ENCODE measurements around the gene PNISR. TPM values are rescaled to one million over a fixed set of nuclear protein-coding genes. Genes with fewer than 3 reads are reported as not detected.
"Not testable (repeated sequence)": the region's sequence is repeated elsewhere in the genome, so short reads cannot be mapped to it uniquely, and the experiment has no call there.

The PNISR gene
- 147 and 288 TPM in 2 replicates for total RNA-seq (2014; rRNA removed; shearing (Covaris generic); ENCODE audit: low replicate concordance)

GRCh38 chr6:99424761-99425646 lies at the start of gene PNISR:
TSS of gene PNISR (minus strand) at chr6:99425308. CDS start at chr6:99414659, 10,649 bp downstream.
- Histone ChIP-seq H3K27ac (ENCODE audit: low read length) (peak within 1 kb of the TSS; percentile 87), H3K27me3 (ENCODE audit: low read length) (no peaks in the 10 kb centered on the region), H3K4me1 (ENCODE audit: low read length) (peaks cover 63% of the 10 kb centered on the region), H3K9me2 (replicated peaks; ENCODE audit: insufficient read depth, low read length) (no peaks in the 10 kb centered on the region), H2AFZ (ENCODE audit: low read length) (peak within 1 kb of the TSS; percentile 77), H3K9ac (ENCODE audit: low read length) (peak within 1 kb of the TSS; percentile 87), H3K4me3 (ENCODE audit: low read length) (peak within 1 kb of the TSS; percentile 80), H4K20me1 (ENCODE audit: insufficient read depth, low read depth, low read length) (peaks cover 37% of the 10 kb centered on the region), H3K36me3 (ENCODE audit: insufficient read depth, low read length) (peaks cover 28% of the 10 kb centered on the region), H3K79me2 (ENCODE audit: low read length) (peaks cover 86% of the 10 kb centered on the region), H3K9me3 (ENCODE audit: low read length) (no peaks in the 10 kb centered on the region), H3K4me2 (ENCODE audit: low read depth, low read length, poor library complexity, severe bottlenecking) (peak within 1 kb of the TSS; percentile 90)
- peak; percentile 98 for DNase-seq

GRCh38 chr6:99473730-99474129 lies 48.6 kb upstream of the PNISR start:
- H3K9ac ChIP-seq (ENCODE audit: low read length): no peak overlapping the region
- H3K4me1 ChIP-seq (ENCODE audit: low read length): no peaks in the 10 kb centered on the region; the same call in 1 of the 2 replicates
- no peak for DNase-seq
- H3K9me2 ChIP-seq (replicated peaks; ENCODE audit: insufficient read depth, low read length): no peaks in the 10 kb centered on the region
- H2AFZ ChIP-seq (ENCODE audit: low read length): no peak overlapping the region
- H4K20me1 ChIP-seq (ENCODE audit: insufficient read depth, low read depth, low read length): no peaks in the 10 kb centered on the region
- no peak overlapping the region for H3K27ac ChIP-seq (ENCODE audit: low read length)
- H3K27me3 ChIP-seq (ENCODE audit: low read length): no peaks in the 10 kb centered on the region
- no peak overlapping the region for H3K4me2 ChIP-seq (ENCODE audit: low read depth, low read length, poor library complexity, severe bottlenecking)
- H3K4me3 ChIP-seq (ENCODE audit: low read length): no peak overlapping the region
- H3K9me3 ChIP-seq (ENCODE audit: low read length): no peaks in the 10 kb centered on the region
- peaks cover 20% of the 10 kb centered on the region for H3K36me3 ChIP-seq (ENCODE audit: insufficient read depth, low read length)
- peaks cover 34% of the 10 kb centered on the region for H3K79me2 ChIP-seq (ENCODE audit: low read length)

- no peak overlapping the region for H3K27ac ChIP-seq (ENCODE audit: low read length)
- peaks cover 21% of the 10 kb centered on the region for H3K36me3 ChIP-seq (ENCODE audit: insufficient read depth, low read length)
- no peaks in the 10 kb centered on the region for H3K9me2 ChIP-seq (replicated peaks; ENCODE audit: insufficient read depth, low read length)
- H3K79me2 ChIP-seq (ENCODE audit: low read length): peaks cover 30% of the 10 kb centered on the region
- peaks cover 2% of the 10 kb centered on the region; the same call in 1 of the 2 replicates for H3K4me1 ChIP-seq (ENCODE audit: low read length)
- H3K9me3 ChIP-seq (ENCODE audit: low read length): no peaks in the 10 kb centered on the region
- no peak overlapping the region for H3K4me3 ChIP-seq (ENCODE audit: low read length)
- no peak overlapping the region for H3K9ac ChIP-seq (ENCODE audit: low read length)
- no peak overlapping the region for H3K4me2 ChIP-seq (ENCODE audit: low read depth, low read length, poor library complexity, severe bottlenecking)
- no peaks in the 10 kb centered on the region for H4K20me1 ChIP-seq (ENCODE audit: insufficient read depth, low read depth, low read length)
- H2AFZ ChIP-seq (ENCODE audit: low read length): no peak overlapping the region
- no peak for DNase-seq
- H3K27me3 ChIP-seq (ENCODE audit: low read length): no peaks in the 10 kb centered on the region
Observed at GRCh38 chr6:99471638-99472037, 46.5 kb upstream of the PNISR start.

- H3K79me2 ChIP-seq (ENCODE audit: low read length): peaks cover 22% of the 10 kb centered on the region
- H3K27me3 ChIP-seq (ENCODE audit: low read length): no peaks in the 10 kb centered on the region
- peak; percentile 75 for DNase-seq
- peaks cover 2% of the 10 kb centered on the region; the same call in 1 of the 2 replicates for H3K4me1 ChIP-seq (ENCODE audit: low read length)
- no peaks in the 10 kb centered on the region for H3K9me2 ChIP-seq (replicated peaks; ENCODE audit: insufficient read depth, low read length)
- no peaks in the 10 kb centered on the region for H4K20me1 ChIP-seq (ENCODE audit: insufficient read depth, low read depth, low read length)
- H3K4me2 ChIP-seq (ENCODE audit: low read depth, low read length, poor library complexity, severe bottlenecking): no peak overlapping the region
- no peak overlapping the region for H2AFZ ChIP-seq (ENCODE audit: low read length)
- H3K36me3 ChIP-seq (ENCODE audit: insufficient read depth, low read length): peaks cover 33% of the 10 kb centered on the region
- no peak overlapping the region for H3K27ac ChIP-seq (ENCODE audit: low read length)
- no peaks in the 10 kb centered on the region for H3K9me3 ChIP-seq (ENCODE audit: low read length)
- H3K9ac ChIP-seq (ENCODE audit: low read length): no peak overlapping the region
- no peak overlapping the region for H3K4me3 ChIP-seq (ENCODE audit: low read length)
Observed at GRCh38 chr6:99467509-99468106, 42.5 kb upstream of the PNISR start.

GRCh38 chr6:99459133-99459532 lies 34.0 kb upstream of the PNISR start:
- H2AFZ ChIP-seq (ENCODE audit: low read length); H3K9me3 ChIP-seq (ENCODE audit: low read length); H3K9me2 ChIP-seq (replicated peaks; ENCODE audit: insufficient read depth, low read length); H3K27me3 ChIP-seq (ENCODE audit: low read length); DNase-seq; H3K4me1 ChIP-seq (ENCODE audit: low read length); H3K27ac ChIP-seq (ENCODE audit: low read length); H3K9ac ChIP-seq (ENCODE audit: low read length); H3K79me2 ChIP-seq (ENCODE audit: low read length); H3K4me3 ChIP-seq (ENCODE audit: low read length); H3K4me2 ChIP-seq (ENCODE audit: low read depth, low read length, poor library complexity, severe bottlenecking); H4K20me1 ChIP-seq (ENCODE audit: insufficient read depth, low read depth, low read length): not testable (repeated sequence)
- H3K36me3 ChIP-seq (ENCODE audit: insufficient read depth, low read length): peaks cover 40% of the 10 kb centered on the region

GRCh38 chr6:99458319-99458718 lies 33.2 kb upstream of the PNISR start:
- H3K4me2 ChIP-seq (ENCODE audit: low read depth, low read length, poor library complexity, severe bottlenecking): no peak overlapping the region
- DNase-seq: peak; percentile 82
- 0 out of 2 replicates have a peak, but pooled peaks cover 3% of the 10 kb centered on the region for H3K79me2 ChIP-seq (ENCODE audit: low read length)
- H4K20me1 ChIP-seq (ENCODE audit: insufficient read depth, low read depth, low read length): no peaks in the 10 kb centered on the region
- no peaks in the 10 kb centered on the region for H3K27me3 ChIP-seq (ENCODE audit: low read length)
- H3K4me3 ChIP-seq (ENCODE audit: low read length): no peak overlapping the region
- H3K9me2 ChIP-seq (replicated peaks; ENCODE audit: insufficient read depth, low read length): no peaks in the 10 kb centered on the region
- H3K9me3 ChIP-seq (ENCODE audit: low read length): no peaks in the 10 kb centered on the region
- peaks cover 41% of the 10 kb centered on the region for H3K36me3 ChIP-seq (ENCODE audit: insufficient read depth, low read length)
- H3K4me1 ChIP-seq (ENCODE audit: low read length): no peaks in the 10 kb centered on the region
- no peak overlapping the region for H3K9ac ChIP-seq (ENCODE audit: low read length)
- H2AFZ ChIP-seq (ENCODE audit: low read length): no peak overlapping the region
- H3K27ac ChIP-seq (ENCODE audit: low read length): no peak overlapping the region

- H3K36me3 ChIP-seq (ENCODE audit: insufficient read depth, low read length): peaks cover 28% of the 10 kb centered on the region; the same call in 1 of the 2 replicates
- H3K9me3 ChIP-seq (ENCODE audit: low read length): no peaks in the 10 kb centered on the region
- H3K9ac ChIP-seq (ENCODE audit: low read length): no peak overlapping the region
- no peak overlapping the region for H2AFZ ChIP-seq (ENCODE audit: low read length)
- DNase-seq: no peak
- no peak overlapping the region for H3K4me2 ChIP-seq (ENCODE audit: low read depth, low read length, poor library complexity, severe bottlenecking)
- H3K4me1 ChIP-seq (ENCODE audit: low read length): peaks cover 20% of the 10 kb centered on the region
- H4K20me1 ChIP-seq (ENCODE audit: insufficient read depth, low read depth, low read length): no peaks in the 10 kb centered on the region
- no peaks in the 10 kb centered on the region for H3K27me3 ChIP-seq (ENCODE audit: low read length)
- H3K9me2 ChIP-seq (replicated peaks; ENCODE audit: insufficient read depth, low read length): no peaks in the 10 kb centered on the region
- peaks cover 26% of the 10 kb centered on the region for H3K79me2 ChIP-seq (ENCODE audit: low read length)
- no peak overlapping the region for H3K4me3 ChIP-seq (ENCODE audit: low read length)
- no peak overlapping the region for H3K27ac ChIP-seq (ENCODE audit: low read length)
Observed at GRCh38 chr6:99446076-99446475, 21.0 kb upstream of the PNISR start.
